Ammon's horn (tissue), 1 donor: ENCODE results near the gene AGPAT2.
"Not testable (repeated sequence)": the region's sequence is repeated elsewhere in the genome, so short reads cannot be mapped to it uniquely, and the experiment has no call there.

Experiments used
- DNase-seq: peaks from one replicate; pipeline ENCODE4 v3.0.0-alpha.2; 2016; ENCODE audit warnings: low spot score

AGPAT2 gene

DNA sequence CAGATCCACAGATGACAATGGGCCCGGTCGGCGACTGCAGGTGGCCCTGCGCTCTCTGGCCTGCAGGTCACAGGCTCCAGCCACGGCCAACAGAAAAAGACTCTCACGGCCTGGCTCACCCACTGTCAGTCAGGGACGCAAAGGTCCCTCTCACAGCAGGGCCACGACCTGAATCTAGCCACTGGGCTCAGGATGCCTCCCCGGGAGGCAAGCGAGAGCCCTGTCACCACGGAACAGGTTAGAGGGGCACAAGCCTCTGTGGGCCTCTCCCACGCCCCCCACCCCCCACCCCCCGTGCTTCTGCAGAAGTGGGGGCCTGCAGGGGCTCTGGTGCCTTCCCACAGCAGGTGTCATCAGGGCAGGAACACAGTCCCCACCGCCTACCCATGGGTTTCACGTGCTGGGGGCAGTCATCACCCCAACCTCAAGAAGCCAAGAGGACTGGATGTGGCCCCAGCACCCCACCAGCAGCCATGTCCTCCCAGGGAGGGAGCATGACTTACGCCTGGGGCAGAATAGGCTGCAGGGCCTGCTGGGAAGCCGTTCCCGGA is 41.8 kb downstream of the AGPAT2 start:
- no peak for DNase-seq

- DNase-seq = peak; percentile 50
Observed at GRCh38 chr9:136644593-136645351, 42.5 kb downstream of the AGPAT2 start.

DNA sequence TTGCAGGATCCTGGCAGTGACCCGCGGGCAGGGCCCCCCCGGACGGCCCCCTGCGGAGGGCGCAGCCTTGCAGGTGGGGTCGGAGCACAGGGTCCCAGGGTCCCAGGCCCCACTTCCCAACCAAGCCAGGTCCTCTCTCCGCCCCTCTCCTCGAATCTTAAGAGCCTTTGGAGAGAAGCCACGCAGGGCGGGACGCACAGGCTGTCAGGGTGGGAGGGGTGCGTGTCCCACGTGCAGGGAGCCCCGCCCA is 43.0 kb downstream of the AGPAT2 start:
- peak; percentile 68 for DNase-seq

GRCh38 chr9:136643596-136644342 is 43.5 kb downstream of the AGPAT2 start:
- DNase-seq = no peak

DNA sequence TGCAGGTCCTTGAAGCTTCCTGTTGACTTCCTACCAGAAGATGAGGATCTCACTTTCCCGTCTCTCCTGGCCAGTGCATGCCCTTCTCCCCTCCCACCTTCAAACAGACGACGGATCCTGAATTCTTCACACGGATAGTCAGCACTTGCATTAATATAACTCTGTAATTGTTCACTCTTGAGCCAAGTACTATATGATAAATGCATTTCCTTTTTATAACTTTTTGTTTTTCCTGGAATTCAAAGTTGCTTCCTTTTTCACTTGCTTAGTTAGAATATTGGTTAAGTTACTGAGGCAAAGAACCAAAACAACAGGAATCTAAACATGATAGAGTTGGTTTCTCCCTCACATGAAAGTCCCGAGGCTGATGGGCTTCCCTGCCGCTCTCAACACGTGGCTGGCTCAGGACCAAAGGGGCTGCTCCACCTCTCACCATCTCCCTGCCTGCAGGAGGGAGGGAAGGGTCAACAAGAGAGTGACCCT is 44.8 kb downstream of the AGPAT2 start:
- DNase-seq = no peak

DNA sequence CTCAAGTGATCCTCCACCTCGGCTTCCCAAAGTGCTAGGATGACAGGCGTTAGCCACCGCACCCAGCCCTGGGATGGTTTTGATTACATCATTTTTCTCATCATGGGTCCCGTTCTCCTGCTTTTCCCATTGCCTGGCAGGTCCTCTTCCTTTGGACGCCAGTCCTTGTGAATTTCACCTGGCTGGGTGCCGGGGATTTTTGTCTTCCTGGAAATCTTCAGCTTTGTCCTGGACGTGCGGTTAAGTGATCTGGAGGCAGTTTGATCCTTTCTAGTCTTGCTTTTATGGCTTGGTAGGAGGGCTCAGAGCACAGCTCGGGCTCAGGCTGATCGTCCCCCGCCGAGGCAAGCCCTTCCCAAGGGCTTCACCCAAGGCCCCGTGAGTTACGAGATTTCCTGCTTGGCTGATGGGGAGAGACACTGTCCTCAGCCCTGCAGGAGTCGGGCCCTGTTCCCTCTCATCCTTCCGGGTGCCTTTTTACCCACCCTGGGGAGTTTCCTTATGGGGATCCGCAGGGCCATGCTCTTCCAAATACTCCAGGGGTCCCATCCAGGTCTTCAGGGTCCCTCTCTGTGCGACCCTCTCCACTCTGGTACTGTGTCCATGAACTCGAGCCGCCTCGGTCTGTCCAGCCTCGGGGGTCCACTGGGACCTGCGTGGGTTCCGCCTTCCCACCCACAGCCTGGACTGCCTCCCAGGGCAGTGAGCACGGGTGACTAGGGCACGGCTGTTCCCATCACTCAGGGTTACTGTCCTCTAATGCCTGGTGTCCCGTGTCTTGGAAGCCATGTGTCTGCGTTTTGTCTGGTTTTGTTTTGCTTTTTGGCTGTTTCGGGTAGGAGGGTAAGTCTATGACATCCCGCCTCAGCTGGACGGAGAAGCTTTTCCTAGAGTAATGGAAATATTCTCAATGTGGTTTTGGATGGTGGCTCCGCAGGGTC is 46.8 kb downstream of the AGPAT2 start:
- DNase-seq = no peak

DNA sequence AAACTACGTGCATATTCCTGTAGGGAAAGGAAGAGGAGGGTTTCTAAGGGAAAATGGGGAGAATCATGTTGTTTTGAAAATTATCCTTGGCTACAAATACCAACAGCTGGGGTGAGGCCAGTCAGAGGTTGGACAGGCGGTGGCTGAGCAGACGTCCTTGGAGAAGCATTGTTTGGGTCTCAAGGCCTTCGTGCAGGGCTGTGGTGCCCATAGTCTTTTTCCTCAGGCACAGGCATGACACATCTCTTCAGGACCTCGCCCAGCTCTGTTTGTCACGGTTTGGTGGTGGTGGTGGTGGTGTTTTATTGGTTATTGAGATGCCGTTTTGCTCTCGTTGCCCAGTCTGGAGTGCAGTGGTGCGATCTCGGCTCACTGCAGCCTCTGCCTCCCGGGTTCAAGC is 52.4 kb downstream of the AGPAT2 start:
- no peak for DNase-seq

DNA sequence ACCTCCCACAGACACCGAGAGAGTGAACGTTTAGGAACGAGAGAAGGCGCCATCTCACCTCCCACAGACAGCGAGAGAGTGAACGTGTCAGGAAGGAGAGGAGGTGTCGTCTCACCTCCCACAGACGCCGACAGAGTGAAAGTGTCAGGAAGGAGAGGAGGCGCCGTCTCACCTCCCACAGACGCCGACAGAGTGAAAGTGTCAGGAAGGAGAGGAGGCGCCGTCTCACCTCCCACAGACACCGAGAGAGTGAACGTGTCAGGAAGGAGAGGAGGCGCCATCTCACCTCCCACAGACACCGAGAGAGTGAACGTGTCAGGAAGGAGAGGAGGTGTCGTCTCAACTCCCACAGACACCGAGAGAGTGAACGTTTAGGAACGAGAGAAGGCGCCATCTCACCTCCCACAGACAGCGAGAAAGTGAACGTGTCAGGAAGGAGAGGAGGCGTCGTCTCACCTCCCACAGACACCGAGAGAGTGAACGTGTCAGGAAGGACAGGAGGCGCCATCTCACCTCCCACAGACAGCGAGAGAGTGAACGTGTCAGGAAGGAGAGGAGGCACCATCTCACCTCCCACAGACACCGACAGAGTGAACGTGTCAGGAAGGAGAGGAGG is 54.7 kb downstream of the AGPAT2 start:
- DNase-seq = not testable (repeated sequence)

- DNase-seq = not testable (repeated sequence)
Observed at GRCh38 chr9:136632072-136632471, 55.2 kb downstream of the AGPAT2 start.

- DNase-seq = peak; percentile 86
Observed at GRCh38 chr9:136631038-136632000, 55.9 kb downstream of the AGPAT2 start.

DNA sequence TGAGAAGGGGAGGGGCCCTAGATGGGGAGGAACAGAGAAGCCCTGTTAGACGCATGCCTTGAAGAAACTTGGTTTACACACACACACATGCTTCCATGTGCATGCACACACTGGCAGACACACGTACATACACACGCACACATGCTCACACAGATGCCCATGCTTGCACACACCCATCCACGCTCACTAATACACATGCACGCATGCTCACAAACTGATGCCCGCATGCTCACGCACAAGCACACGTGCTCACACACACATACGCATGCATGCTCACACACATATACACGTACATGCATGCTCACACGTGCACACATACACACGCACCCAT is 56.6 kb downstream of the AGPAT2 start:
- no peak for DNase-seq

DNA sequence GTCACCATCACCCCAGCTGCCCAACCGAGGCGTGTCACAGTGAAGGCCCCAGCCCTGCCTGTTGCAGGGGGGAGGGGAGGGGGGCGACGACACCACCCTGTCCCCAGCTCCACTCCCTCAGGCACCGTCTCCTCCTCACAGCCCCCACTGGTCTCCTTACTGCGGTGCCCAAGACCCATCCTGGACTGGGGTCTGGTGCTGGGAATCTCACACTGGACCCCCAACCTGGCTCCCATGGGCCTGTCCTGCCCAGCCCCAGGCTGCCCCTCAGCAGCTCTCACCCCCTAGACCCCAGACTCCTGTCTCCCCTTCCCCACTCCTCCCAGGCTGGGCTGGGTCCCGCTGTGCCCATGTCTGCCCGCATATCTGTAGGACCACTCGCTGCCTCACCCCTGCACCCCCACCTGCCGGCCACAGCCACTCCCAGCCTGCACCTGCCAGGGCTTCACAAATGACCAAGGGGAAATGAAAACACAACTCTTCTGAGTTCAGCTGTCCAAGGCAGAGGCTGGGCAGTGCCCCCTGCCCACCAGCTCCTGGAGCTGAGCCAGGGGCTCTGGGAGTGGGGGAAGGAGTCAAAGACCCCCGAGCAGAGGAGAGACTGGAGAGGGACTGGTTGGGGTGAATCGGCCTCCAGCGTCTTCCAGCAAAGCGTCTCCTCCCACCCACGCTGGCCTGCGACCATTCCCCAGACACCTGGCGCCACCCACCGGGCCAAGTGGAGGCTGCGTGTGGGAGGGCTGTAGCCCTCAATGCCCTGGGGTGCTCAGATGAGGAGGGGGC is 57.2 kb downstream of the AGPAT2 start:
- peak; percentile 56 for DNase-seq

- no peak for DNase-seq
Observed at GRCh38 chr9:136629001-136629878, 58.0 kb downstream of the AGPAT2 start.

DNA sequence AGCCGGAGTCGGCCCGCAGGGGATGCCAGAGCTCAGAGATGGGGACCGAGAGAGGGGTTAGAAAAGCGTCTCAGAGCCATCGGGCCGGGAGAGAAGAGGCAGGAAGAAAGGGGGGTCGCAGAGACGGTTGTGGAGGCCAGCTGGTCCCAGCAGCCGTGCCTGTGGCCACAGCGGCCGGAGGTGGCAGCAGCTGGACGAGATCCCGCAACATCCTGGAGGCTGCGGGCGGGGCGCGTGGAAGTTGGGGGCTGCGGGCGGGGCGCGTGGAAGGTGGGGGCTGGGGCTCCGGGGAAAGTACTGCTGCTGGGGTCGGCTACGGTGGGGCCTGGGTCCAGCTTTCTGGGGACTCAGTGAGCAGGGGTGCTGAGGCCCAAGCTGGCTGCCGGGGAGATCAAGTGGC is 59.0 kb downstream of the AGPAT2 start:
- no peak for DNase-seq

GRCh38 chr9:136627703-136628102 is 59.6 kb downstream of the AGPAT2 start:
- no peak for DNase-seq

GRCh38 chr9:136626740-136627642 is 60.3 kb downstream of the AGPAT2 start:
- DNase-seq = no peak

GRCh38 chr9:136626066-136626725 is 61.1 kb downstream of the AGPAT2 start:
- no peak for DNase-seq
